Measurements from ENCODE around the gene NKX1-2.
A peak's percentile ranks its signal among the peaks of the same experiment; 100 is the strongest.

Gene NKX1-2

DNA sequence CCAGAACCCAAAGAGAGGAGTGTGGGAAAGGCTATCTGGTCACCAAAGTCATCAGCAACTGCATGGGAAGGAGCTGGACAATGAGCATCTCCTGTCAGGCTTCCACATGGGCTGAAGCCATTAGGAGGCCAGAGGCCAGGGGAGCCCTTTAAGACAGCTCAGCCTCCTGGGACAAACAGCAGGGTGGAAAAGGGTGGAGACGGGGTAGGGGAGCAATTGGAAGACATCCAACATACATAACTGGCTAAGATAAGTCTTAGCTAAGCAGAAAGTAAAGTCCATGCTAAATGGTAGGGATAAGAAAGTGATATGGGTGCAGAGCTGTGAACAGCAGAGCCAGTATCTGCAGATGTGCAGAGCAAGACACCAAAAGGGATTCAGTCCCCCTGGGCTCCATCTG lies 29.6 kb downstream of the NKX1-2 start:
- H3K4me3 ChIP-seq (ENCODE audit: control insufficient read depth, low read depth, low read length), result no peak overlapping the region
- DNase-seq (ENCODE audit: low read depth), result no peak
- no peak for TF ChIP-seq CTCF (conservative IDR thresholded peaks at IDR 0.05; ENCODE audit: control insufficient read depth, insufficient read depth, low read depth, low read length)

DNA sequence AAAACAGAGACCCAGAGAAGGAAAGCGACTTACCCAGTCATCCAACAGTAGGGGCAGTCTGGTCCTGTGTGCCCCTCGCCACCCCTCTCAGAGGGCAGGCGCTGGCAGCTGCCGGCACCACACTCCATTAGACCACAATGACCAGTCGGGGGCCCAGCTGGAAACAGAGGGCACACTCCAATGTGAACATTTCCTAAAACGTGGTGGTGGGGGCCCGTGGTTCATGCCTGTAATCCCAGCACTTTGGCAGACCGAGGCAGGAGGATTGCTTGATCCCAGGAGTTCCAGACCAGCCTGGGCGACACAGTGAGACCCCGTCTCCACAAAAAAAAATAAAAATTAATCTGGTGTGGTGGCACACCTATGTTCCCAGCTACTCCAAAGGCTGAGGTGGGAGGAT lies 30.2 kb downstream of the NKX1-2 start:
- TF ChIP-seq CTCF (conservative IDR thresholded peaks at IDR 0.05; ENCODE audit: control insufficient read depth, insufficient read depth, low read depth, low read length), result no peak
- H3K4me3 ChIP-seq (ENCODE audit: control insufficient read depth, low read depth, low read length), result no peak overlapping the region
- DNase-seq (ENCODE audit: low read depth), result no peak

GRCh38 chr10:124418726-124419501 lies 30.9 kb downstream of the NKX1-2 start, which contains the start of gene OAT:
Gene OAT (minus strand): TSS chr10:124418923. CDS start chr10:124412171, 6,752 bp downstream.
- TF ChIP-seq CTCF (conservative IDR thresholded peaks at IDR 0.05; ENCODE audit: control insufficient read depth, insufficient read depth, low read depth, low read length), result no peak
- peak; percentile 92 for DNase-seq (ENCODE audit: low read depth)
- H3K4me3 ChIP-seq (ENCODE audit: control insufficient read depth, low read depth, low read length), result peak within 1 kb of the TSS; percentile 80

DNA sequence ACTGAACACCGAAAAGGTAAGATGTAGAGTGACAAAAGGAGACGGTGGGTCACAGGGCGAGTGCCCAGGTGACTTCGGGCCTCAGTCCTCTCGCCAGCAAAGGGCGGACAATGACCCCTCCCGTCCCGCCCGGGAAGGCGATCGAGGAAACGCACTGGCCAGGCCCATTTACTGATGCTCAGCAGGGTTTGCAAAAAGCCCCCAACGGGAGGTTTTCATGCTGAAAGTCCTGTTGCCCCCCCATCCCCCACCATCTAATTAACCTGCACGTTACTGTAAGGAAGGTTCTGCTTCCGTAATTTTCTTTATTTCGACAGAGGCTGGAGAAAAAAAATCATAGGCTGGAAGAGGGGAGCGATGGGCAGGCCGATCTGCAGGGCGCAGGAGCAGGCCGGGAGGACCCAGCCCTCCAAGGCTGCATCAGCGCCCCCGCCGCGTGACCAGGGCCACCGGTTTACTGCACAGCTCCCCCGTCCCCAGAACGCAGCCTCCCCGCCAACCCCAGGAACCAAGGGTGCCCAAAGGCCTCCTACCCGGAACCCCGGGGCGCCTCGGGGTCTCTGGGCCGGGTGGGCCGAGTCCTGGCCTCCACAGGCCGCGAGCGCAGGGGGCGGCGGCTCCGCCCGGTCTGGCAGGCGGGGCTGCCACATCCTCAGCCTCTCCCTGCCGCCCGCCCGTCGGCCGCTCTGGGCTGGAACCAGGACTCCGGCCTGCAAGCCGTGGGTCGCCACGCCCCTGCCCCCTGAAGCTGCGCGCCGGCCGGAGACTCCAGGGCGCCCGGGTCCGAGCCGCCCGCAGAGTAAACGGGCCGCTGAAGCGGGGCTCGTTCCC lies 31.7 kb downstream of the NKX1-2 start:
- peak overlapping the region; percentile 80 for H3K4me3 ChIP-seq (ENCODE audit: control insufficient read depth, low read depth, low read length)
- peak; percentile 47 for DNase-seq (ENCODE audit: low read depth)
- TF ChIP-seq CTCF (conservative IDR thresholded peaks at IDR 0.05; ENCODE audit: control insufficient read depth, insufficient read depth, low read depth, low read length), result no peak

DNA sequence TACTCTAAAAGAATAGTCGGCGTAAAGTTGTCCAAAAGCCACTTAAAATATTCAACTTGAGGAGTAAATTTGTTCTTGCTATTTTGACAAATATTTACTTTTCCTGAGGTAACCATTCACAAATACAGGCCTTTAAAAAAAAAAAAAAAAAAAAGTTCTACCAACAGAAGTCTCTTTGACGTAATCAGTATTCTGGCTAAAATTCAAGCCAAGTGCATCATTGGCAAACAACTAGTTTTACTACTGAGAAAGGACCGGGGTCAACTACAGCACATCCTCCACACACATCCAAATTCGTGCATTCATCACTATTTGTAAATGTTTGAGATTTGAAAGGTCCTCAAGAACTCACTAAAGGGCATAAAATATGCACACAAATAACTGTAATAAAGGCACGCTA lies 33.1 kb downstream of the NKX1-2 start:
- no peak for TF ChIP-seq CTCF (conservative IDR thresholded peaks at IDR 0.05; ENCODE audit: control insufficient read depth, insufficient read depth, low read depth, low read length)
- peak; percentile 93 for DNase-seq (ENCODE audit: low read depth)
- H3K4me3 ChIP-seq (ENCODE audit: control insufficient read depth, low read depth, low read length), result peak overlapping the region; percentile 80

GRCh38 chr10:124415210-124415609 lies 34.6 kb downstream of the NKX1-2 start:
- no peak overlapping the region for H3K4me3 ChIP-seq (ENCODE audit: control insufficient read depth, low read depth, low read length)
- DNase-seq (ENCODE audit: low read depth), result no peak
- TF ChIP-seq CTCF (conservative IDR thresholded peaks at IDR 0.05; ENCODE audit: control insufficient read depth, insufficient read depth, low read depth, low read length), result no peak

Data from fibroblast of mammary gland (primary cell).